Neural cell (in vitro differentiated cells): Measurements from ENCODE around the gene OTULIN. TPM values are rescaled to one million over a fixed set of nuclear protein-coding genes. Genes with fewer than 3 reads are reported as not detected.

Source experiments
- H2AFZ ChIP-seq: fragments of 200-600, 300-800 bp; sonication (generic), shearing (Covaris generic); 2 replicates; pipeline ENCODE4 v1.6.0; 2014; ENCODE audit warnings: low read depth, mild to moderate bottlenecking, antibody characterized with exemption, low read length, moderate library complexity
- H3F3A ChIP-seq: fragments of 200-600 bp; shearing (Covaris generic); 2 replicates; pipeline ENCODE4 v1.6.1; 2016; ENCODE audit warnings: mild to moderate bottlenecking, moderate library complexity, mixed read lengths, antibody characterized with exemption, low read length; ENCODE audit not compliant: insufficient read depth, poor library complexity, severe bottlenecking
- H3K27ac ChIP-seq: fragments of 200-600, 300-800 bp; sonication (generic), shearing (Covaris generic); 2 replicates; pipeline ENCODE4 v1.5.1; 2014; ENCODE audit warnings: mild to moderate bottlenecking, low read length, moderate library complexity
- H3K27me3 ChIP-seq: fragments of 300-800, 200-600 bp; sonication (generic), shearing (Covaris generic); 2 replicates; pipeline ENCODE4 v1.6.0; 2014; ENCODE audit warnings: mild to moderate bottlenecking, low read depth, low read length, moderate library complexity; ENCODE audit not compliant: insufficient read depth
- H3K36me3 ChIP-seq: fragments of 300-800, 200-600 bp; sonication (generic), shearing (Covaris generic); 2 replicates; pipeline ENCODE4 v1.5.1; 2014; ENCODE audit warnings: mild to moderate bottlenecking, antibody characterized with exemption, low read length, moderate library complexity; ENCODE audit not compliant: insufficient read depth
- H3K4me2 ChIP-seq: fragments of 300-800, 200-600 bp; sonication (generic), shearing (Covaris generic); 2 replicates; pipeline ENCODE4 v1.6.0; 2014; ENCODE audit warnings: mild to moderate bottlenecking, low read length
- H3K4me3 ChIP-seq: fragments of 300-800, 200-600 bp; sonication (generic), shearing (Covaris generic); 2 replicates; pipeline ENCODE4 v1.5.1; 2014; ENCODE audit warnings: mild to moderate bottlenecking, low read length, moderate library complexity
- H3K79me2 ChIP-seq: fragments of 200-600 bp; shearing (Covaris generic); replicated peaks from 2 replicates; pipeline ENCODE4 v1.6.0; 2014; ENCODE audit warnings: mild to moderate bottlenecking, low read length, moderate library complexity; ENCODE audit not compliant: insufficient read depth
- H3K9ac ChIP-seq: fragments of 300-800, 200-600 bp; sonication (generic), shearing (Covaris generic); 2 replicates; pipeline ENCODE4 v1.6.1; 2016; ENCODE audit warnings: mild to moderate bottlenecking, low read length, mixed read lengths
- H3K9me2 ChIP-seq: fragments of 200-600 bp; shearing (Covaris generic); 2 replicates; pipeline ENCODE4 v1.6.1; 2016; ENCODE audit warnings: mild to moderate bottlenecking, low read length, mixed read lengths; ENCODE audit not compliant: insufficient read depth
- H3K9me3 ChIP-seq: fragments of 200-600, 300-800 bp; sonication (generic), shearing (Covaris generic); 2 replicates; pipeline ENCODE4 v1.6.1; 2016; ENCODE audit warnings: mild to moderate bottlenecking, mixed run types, low read length, moderate library complexity, mixed read lengths
- H4K20me1 ChIP-seq: fragments of 200-600 bp; shearing (Covaris generic); 2 replicates; pipeline ENCODE4 v1.6.1; 2016; ENCODE audit warnings: mild to moderate bottlenecking, mixed run types; ENCODE audit not compliant: insufficient read depth
- CTCF ChIP-seq: fragments of 450-650 bp; IDR thresholded peaks from 2 replicates; pipeline ENCODE4 v1.5.1; 2014; ENCODE audit warnings: antibody characterized with exemption, mild to moderate bottlenecking, moderate library complexity; ENCODE audit not compliant: poor library complexity, severe bottlenecking
- EP300 ChIP-seq: fragments of 450-650 bp; conservative IDR thresholded peaks from 2 replicates; pipeline ENCODE4 v1.6.1; 2014; ENCODE audit warnings: antibody characterized with exemption, mild to moderate bottlenecking, moderate library complexity; ENCODE audit not compliant: poor library complexity, severe bottlenecking
- EZH2 ChIP-seq: fragments of 200-600, 300-800 bp; shearing (Covaris generic), sonication (generic); IDR thresholded peaks from 2 replicates; pipeline ENCODE4 v1.6.1; 2014; ENCODE audit warnings: antibody characterized with exemption, low read length, borderline replicate concordance, mild to moderate bottlenecking; ENCODE audit not compliant: insufficient read depth, poor library complexity, severe bottlenecking
- MXI1 ChIP-seq: fragments of 450-650 bp; conservative IDR thresholded peaks from 2 replicates; pipeline ENCODE4 v1.6.1; 2014; ENCODE audit warnings: antibody characterized with exemption, mild to moderate bottlenecking; ENCODE audit not compliant: poor library complexity, severe bottlenecking
- POLR2AphosphoS5 ChIP-seq: IDR thresholded peaks from 2 replicates; pipeline ENCODE4 v1.6.1; 2012
- RAD21 ChIP-seq: fragments of 450-650 bp; conservative IDR thresholded peaks from 2 replicates; pipeline ENCODE4 v1.6.1; 2014; ENCODE audit warnings: antibody characterized with exemption, mild to moderate bottlenecking, moderate library complexity
- REST ChIP-seq: IDR thresholded peaks from 2 replicates; pipeline ENCODE4 v1.6.1; 2012; ENCODE audit warnings: borderline replicate concordance
- SMC3 ChIP-seq: fragments of 450-650 bp; conservative IDR thresholded peaks from 2 replicates; pipeline ENCODE4 v1.6.1; 2014; ENCODE audit warnings: antibody characterized with exemption, mild to moderate bottlenecking, moderate library complexity; ENCODE audit not compliant: poor library complexity
- TAF1 ChIP-seq: IDR thresholded peaks from 2 replicates; pipeline ENCODE4 v1.6.1; 2012; ENCODE audit warnings: low read depth
- polyA plus RNA-seq: library from polyadenylated mRNA; depleted of rRNA; stranded (reverse); fragments of >200 nt; gene quantifications from 2 replicates; pipeline ENCODE4 v1.2.3, GENCODE V29; 2014

The OTULIN gene
- polyA plus RNA-seq, 1 donor from 2014 or later, result 19.9 TPM

DNA sequence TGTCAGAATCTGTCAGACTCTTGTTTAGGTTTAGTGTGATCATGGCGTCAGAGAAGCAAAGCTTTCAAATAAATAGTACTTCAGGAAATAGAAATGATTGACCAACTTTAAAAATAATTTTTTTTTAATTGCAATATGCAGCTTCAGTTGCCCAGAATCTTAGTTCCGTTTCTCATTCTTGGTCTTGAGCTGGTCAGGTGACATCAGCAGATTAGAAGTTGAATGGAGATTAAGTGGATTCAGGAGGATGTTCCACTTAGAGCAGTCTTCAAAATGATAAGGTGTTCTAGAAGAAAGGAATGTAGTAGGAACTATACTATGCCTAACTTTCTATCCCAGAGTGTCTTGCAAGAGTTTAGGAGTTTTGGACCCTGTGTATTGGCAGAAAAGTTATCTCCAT, 30.6 kb downstream of the OTULIN start:
- Histone ChIP-seq H3K79me2 (no peaks in the 10 kb centered on the region), H3K9me3 (no peaks in the 10 kb centered on the region), H3K36me3 (peaks cover 17% of the 10 kb centered on the region)

DNA sequence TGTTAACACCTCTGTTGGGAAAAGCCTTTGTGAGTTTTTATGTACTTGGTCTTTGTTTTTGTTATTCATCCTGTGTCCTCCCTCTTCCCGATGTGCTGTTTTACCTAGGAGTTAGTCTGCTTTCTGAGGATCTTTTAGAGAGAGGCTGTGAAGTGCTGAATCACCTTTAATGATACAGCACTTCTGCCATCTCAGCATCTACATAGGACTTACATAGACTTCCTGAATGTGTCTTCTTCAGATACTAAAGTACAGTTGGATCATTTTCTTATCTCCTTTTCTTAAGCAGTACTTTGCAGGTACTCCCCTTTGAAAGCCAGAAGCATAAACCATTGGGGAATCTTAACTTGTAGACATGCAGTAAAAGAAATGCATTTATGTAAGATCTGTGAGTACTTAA, 31.5 kb downstream of the OTULIN start:
- no peaks in the 10 kb centered on the region for H3K79me2 ChIP-seq
- no peak overlapping the region for H2AFZ ChIP-seq
- no peaks in the 10 kb centered on the region for H3K9me3 ChIP-seq
- no peaks in the 10 kb centered on the region for H4K20me1 ChIP-seq
- peaks cover 10% of the 10 kb centered on the region for H3K36me3 ChIP-seq
- H3K4me2 ChIP-seq, result no peak overlapping the region
- H3K27ac ChIP-seq, result no peak overlapping the region
- H3K9me2 ChIP-seq, result no peaks in the 10 kb centered on the region
- H3K27me3 ChIP-seq, result no peaks in the 10 kb centered on the region
- H3K9ac ChIP-seq, result no peak overlapping the region
- H3F3A ChIP-seq, result no peaks in the 10 kb centered on the region
- TF ChIP-seq EP300 (no peak), MXI1 (no peak), REST (no peak), POLR2AphosphoS5 (no peak), RAD21 (no peak), SMC3 (no peak), EZH2 (no peak), TAF1 (no peak), CTCF (no peak)
- H3K4me3 ChIP-seq, result no peak overlapping the region

More for the DNA sequence above, 30.6 kb downstream of the OTULIN start:
- TF ChIP-seq EZH2, result no peak
- H3F3A ChIP-seq, result no peaks in the 10 kb centered on the region
- H2AFZ ChIP-seq, result no peak overlapping the region
- H3K9ac ChIP-seq, result no peak overlapping the region
- H3K4me2 ChIP-seq, result no peak overlapping the region
- H3K4me3 ChIP-seq, result no peak overlapping the region
- no peak overlapping the region for H3K27ac ChIP-seq
- no peaks in the 10 kb centered on the region for H3K27me3 ChIP-seq
- no peaks in the 10 kb centered on the region for H4K20me1 ChIP-seq
- no peaks in the 10 kb centered on the region for H3K9me2 ChIP-seq

GRCh38 chr5:14696851-14697250, 32.3 kb downstream of the OTULIN start:
- peaks cover 8% of the 10 kb centered on the region for H3K36me3 ChIP-seq
- no peaks in the 10 kb centered on the region for H3K27me3 ChIP-seq
- no peaks in the 10 kb centered on the region for H3K9me2 ChIP-seq
- no peak overlapping the region for H3K4me2 ChIP-seq
- no peaks in the 10 kb centered on the region for H4K20me1 ChIP-seq
- H3K4me3 ChIP-seq, result no peak overlapping the region
- no peak for TF ChIP-seq TAF1
- TF ChIP-seq MXI1, result no peak
- H3K27ac ChIP-seq, result no peak overlapping the region
- no peaks in the 10 kb centered on the region for H3K9me3 ChIP-seq
- no peaks in the 10 kb centered on the region for H3K79me2 ChIP-seq
- H3K9ac ChIP-seq, result no peak overlapping the region
- H3F3A ChIP-seq, result no peaks in the 10 kb centered on the region
- no peak overlapping the region for H2AFZ ChIP-seq
